SK-N-DZ (cell line): ENCODE data around the gene LMOD1.

Experiments used
- DNase-seq: peaks from one replicate; pipeline ENCODE4 v3.0.0-alpha.2; 2015; ENCODE audit warnings: low spot score

LMOD1 gene

GRCh38 chr1:201893431-201893830 lies 52.9 kb downstream of the LMOD1 start:
- DNase-seq: no peak

GRCh38 chr1:201892211-201892610 lies 54.1 kb downstream of the LMOD1 start:
- no peak for DNase-seq

- no peak for DNase-seq
Measured at GRCh38 chr1:201891451-201892045, 54.8 kb downstream of the LMOD1 start.

GRCh38 chr1:201890806-201891450 lies 55.4 kb downstream of the LMOD1 start:
- DNase-seq: no peak

GRCh38 chr1:201890223-201890622 lies 56.1 kb downstream of the LMOD1 start:
- no peak for DNase-seq

- no peak for DNase-seq
Measured at GRCh38 chr1:201889090-201889968, 57.0 kb downstream of the LMOD1 start.

- DNase-seq: no peak
Measured at GRCh38 chr1:201888282-201889089, 57.9 kb downstream of the LMOD1 start, which contains the start of gene SHISA4. Gene SHISA4 (plus strand): TSS chr1:201888898. CDS start chr1:201888995, 97 bp downstream.

GRCh38 chr1:201887116-201887866 lies 59.1 kb downstream of the LMOD1 start:
- no peak for DNase-seq

- DNase-seq: no peak
Measured at GRCh38 chr1:201886103-201886885, 60.1 kb downstream of the LMOD1 start.

GRCh38 chr1:201885531-201886075 lies 60.7 kb downstream of the LMOD1 start:
- DNase-seq: no peak

GRCh38 chr1:201884425-201884824 lies 61.9 kb downstream of the LMOD1 start:
- no peak for DNase-seq

- no peak for DNase-seq
Measured at GRCh38 chr1:201883786-201884185, 62.6 kb downstream of the LMOD1 start.

GRCh38 chr1:201883266-201883665 lies 63.1 kb downstream of the LMOD1 start:
- DNase-seq: no peak

- DNase-seq: no peak
Measured at GRCh38 chr1:201882665-201883132, 63.6 kb downstream of the LMOD1 start.

GRCh38 chr1:201881617-201882016 lies 64.7 kb downstream of the LMOD1 start:
- DNase-seq: no peak

GRCh38 chr1:201880928-201881571 lies 65.3 kb downstream of the LMOD1 start:
- no peak for DNase-seq

GRCh38 chr1:201877877-201878401 lies 68.4 kb downstream of the LMOD1 start:
- no peak for DNase-seq

GRCh38 chr1:201876148-201876818 lies 70.1 kb downstream of the LMOD1 start:
- DNase-seq: no peak
